ENCODE measurements around the gene RNF213.

DNA sequence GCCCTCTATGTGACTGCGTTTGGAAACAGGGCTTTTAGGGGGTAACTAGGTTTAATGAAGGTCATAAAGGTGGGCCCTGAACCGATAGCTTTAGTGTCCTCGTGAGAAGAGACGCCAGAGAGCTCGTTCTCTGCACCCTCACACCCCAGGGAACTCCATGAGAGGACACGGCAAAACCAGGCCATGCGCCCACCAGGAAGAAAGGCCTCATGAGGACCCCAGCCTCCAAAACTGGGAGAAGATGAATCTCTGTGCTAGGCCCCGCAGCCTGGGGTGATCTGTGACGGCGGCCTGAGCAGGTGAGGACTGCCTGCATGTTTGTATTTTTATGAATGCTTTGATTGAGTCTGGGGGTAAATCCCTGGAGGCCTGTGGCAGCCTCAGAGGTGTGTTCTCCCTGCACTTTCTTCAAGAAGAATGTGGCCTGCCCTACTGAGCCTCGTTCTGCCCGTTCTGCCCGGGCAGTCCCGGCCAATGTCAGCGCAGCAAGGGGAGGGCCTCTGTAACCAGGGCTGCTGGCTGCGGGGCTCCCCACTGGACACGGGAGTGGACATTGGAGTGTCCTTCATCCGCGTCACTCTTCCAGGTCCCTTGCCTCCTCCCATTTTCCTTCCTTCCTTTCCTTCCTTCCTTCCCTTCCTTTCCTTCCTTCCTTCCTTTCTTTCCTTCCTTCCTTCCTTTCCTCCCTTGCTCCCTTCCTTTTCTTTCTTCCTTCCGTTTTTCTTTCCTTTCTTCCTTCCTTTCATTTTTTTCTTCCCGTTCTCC, 6.8 kb upstream of the RNF213 start:
- TF ChIP-seq, protein P1, sequence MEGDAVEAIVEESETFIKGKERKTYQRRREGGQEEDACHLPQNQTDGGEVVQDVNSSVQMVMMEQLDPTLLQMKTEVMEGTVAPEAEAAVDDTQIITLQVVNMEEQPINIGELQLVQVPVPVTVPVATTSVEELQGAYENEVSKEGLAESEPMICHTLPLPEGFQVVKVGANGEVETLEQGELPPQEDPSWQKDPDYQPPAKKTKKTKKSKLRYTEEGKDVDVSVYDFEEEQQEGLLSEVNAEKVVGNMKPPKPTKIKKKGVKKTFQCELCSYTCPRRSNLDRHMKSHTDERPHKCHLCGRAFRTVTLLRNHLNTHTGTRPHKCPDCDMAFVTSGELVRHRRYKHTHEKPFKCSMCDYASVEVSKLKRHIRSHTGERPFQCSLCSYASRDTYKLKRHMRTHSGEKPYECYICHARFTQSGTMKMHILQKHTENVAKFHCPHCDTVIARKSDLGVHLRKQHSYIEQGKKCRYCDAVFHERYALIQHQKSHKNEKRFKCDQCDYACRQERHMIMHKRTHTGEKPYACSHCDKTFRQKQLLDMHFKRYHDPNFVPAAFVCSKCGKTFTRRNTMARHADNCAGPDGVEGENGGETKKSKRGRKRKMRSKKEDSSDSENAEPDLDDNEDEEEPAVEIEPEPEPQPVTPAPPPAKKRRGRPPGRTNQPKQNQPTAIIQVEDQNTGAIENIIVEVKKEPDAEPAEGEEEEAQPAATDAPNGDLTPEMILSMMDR (IDR thresholded peaks at IDR 0.05; ENCODE audit: insufficient read depth, low read length, poor library complexity, severe bottlenecking), result no peak
- TF ChIP-seq EZH2phosphoT487 (conservative IDR thresholded peaks at IDR 0.05; ENCODE audit: low read length), result no peak

Data from SU-DHL-6 (cell line).